Tibial nerve (tissue), 4 donors: ENCODE results near the gene TRAF7. TPM values are rescaled to one million over a fixed set of nuclear protein-coding genes. Genes with fewer than 3 reads are reported as not detected.
A peak's percentile ranks its signal among the peaks of the same experiment; 100 is the strongest.

Experiments
- DNase-seq, 2 donors: peaks; one replicate each; pipeline ENCODE4 v3.0.0-alpha.2; 2019; ENCODE audit warnings: low spot score in 2 of 2
- H3K27ac ChIP-seq, 4 donors: fragments of 200-600 bp; sonication (generic) in 3 of 4; one replicate each; pipeline ENCODE4 v1.5.1; 2017 to 2019; ENCODE audit warnings: mild to moderate bottlenecking in 1 of 4
- H3K27me3 ChIP-seq, 2 donors: fragments of 200-600 bp; sonication (generic) in 1 of 2; one replicate each; pipeline versions ENCODE4 v1.5.1 to v1.6.0; 2017 to 2019
- H3K36me3 ChIP-seq, 3 donors: fragments of 200-600 bp; sonication (generic); one replicate each; pipeline ENCODE4 v1.5.1; 2018 to 2019
- H3K4me1 ChIP-seq, 4 donors: fragments of 200-600 bp; sonication (generic) in 3 of 4; one replicate each; pipeline ENCODE4 v1.5.1; 2017 to 2019
- H3K4me3 ChIP-seq, 4 donors: fragments of 200-600 bp; sonication (generic) in 3 of 4; one replicate each; pipeline ENCODE4 v1.5.1; 2017 to 2019; ENCODE audit warnings: mild to moderate bottlenecking in 1 of 4, moderate library complexity in 1 of 4
- H3K9me3 ChIP-seq, 4 donors: fragments of 200-600 bp; sonication (generic) in 3 of 4; one replicate each; pipeline ENCODE4 v1.5.1; 2017 to 2019
- CTCF ChIP-seq, 5 experiments: fragments of 200-600 bp in 3 of 5; fragments of 450-650 bp in 2 of 5; sonication (generic) in 3 of 5; IDR thresholded peaks; one replicate each; pipeline ENCODE4 v1.5.1; 2016 to 2019; ENCODE audit warnings: antibody characterized with exemption in 5 of 5, mild to moderate bottlenecking in 3 of 5, moderate library complexity in 2 of 5
- EP300 ChIP-seq, 2 donors: sonication (generic); formaldehyde crosslinking; IDR thresholded peaks; one replicate each; pipeline ENCODE4 v1.6.1; 2017; ENCODE audit warnings: antibody characterized with exemption in 2 of 2, mild to moderate bottlenecking in 1 of 2
- POLR2A ChIP-seq, 2 donors: fragments of 450-650 bp; IDR thresholded peaks; one replicate each; pipeline ENCODE4 v1.6.1; 2017; ENCODE audit warnings: antibody characterized with exemption in 2 of 2, mild to moderate bottlenecking in 2 of 2, moderate library complexity in 2 of 2
- WGBS, 2 donors: methylation state at CpG; one replicate each; pipeline ENCODE4 v1.1.5; 2018; 5-methylcytosine and 5-hydroxymethylcytosine counted together
- total RNA-seq, 4 donors: library from RNA; depleted of rRNA; stranded (reverse); fragments of >200 nt; gene quantifications; one replicate each; pipeline ENCODE4 v1.1.0, GENCODE V29; 2016

Gene TRAF7
- total RNA-seq, 4 donors from 2014 or later, result 29.1 to 53.7 (median 38.4) TPM

- no peak overlapping the region for H3K27ac ChIP-seq
- 64 to 72% methylated on average over 11 to 23 of the region's 24 CpGs for WGBS, 2 donors
- H3K4me1 ChIP-seq, result peaks cover 0 to 18% (median 6%) of the 10 kb centered on the region in 4 donors
- TF ChIP-seq EP300 (IDR thresholded peaks at IDR 0.05) (no peak), POLR2A (IDR thresholded peaks at IDR 0.05) (no peak), CTCF (IDR thresholded peaks at IDR 0.05) (no peak)
- H3K4me3 ChIP-seq, result no peak overlapping the region
- no peaks in the 10 kb centered on the region for H3K9me3 ChIP-seq
- no peak for DNase-seq
- H3K36me3 ChIP-seq, result no peaks in the 10 kb centered on the region
- H3K27me3 ChIP-seq, result peaks cover 0 to 18% of the 10 kb centered on the region in 2 donors
Measured at GRCh38 chr16:2190002-2190658, 34.5 kb downstream of the TRAF7 start.

GRCh38 chr16:2190659-2191445 is 35.3 kb downstream of the TRAF7 start:
- WGBS, 2 donors, result 40 to 42% methylated on average over 17 to 21 of the region's 25 CpGs
- Histone ChIP-seq H3K27me3 (peaks cover 0 to 26% of the 10 kb centered on the region in 2 donors), H3K4me3 (no peak overlapping the region), H3K27ac (peak overlapping the region in 2 of 4 donors; percentile 16 to 25), H3K36me3 (no peaks in the 10 kb centered on the region), H3K9me3 (no peaks in the 10 kb centered on the region), H3K4me1 (peaks cover 0 to 26% (median 12%) of the 10 kb centered on the region in 4 donors)
- no peak for DNase-seq
- TF ChIP-seq POLR2A (IDR thresholded peaks at IDR 0.05) (no peak), CTCF (IDR thresholded peaks at IDR 0.05) (no peak), EP300 (IDR thresholded peaks at IDR 0.05) (no peak)

GRCh38 chr16:2191446-2191706 is 35.8 kb downstream of the TRAF7 start:
- DNase-seq, result no peak
- no peaks in the 10 kb centered on the region for H3K36me3 ChIP-seq
- no peak for TF ChIP-seq EP300 (IDR thresholded peaks at IDR 0.05)
- TF ChIP-seq CTCF (IDR thresholded peaks at IDR 0.05), result no peak
- TF ChIP-seq POLR2A (IDR thresholded peaks at IDR 0.05), result no peak
- H3K9me3 ChIP-seq, result no peaks in the 10 kb centered on the region
- 38 to 60% methylated on average over 11 of the region's 11 CpGs for WGBS, 2 donors
- no peak overlapping the region for H3K4me3 ChIP-seq
- H3K4me1 ChIP-seq, result peaks cover 0 to 30% (median 13%) of the 10 kb centered on the region in 4 donors
- peaks cover 0 to 27% of the 10 kb centered on the region in 2 donors for H3K27me3 ChIP-seq
- no peak overlapping the region for H3K27ac ChIP-seq

- TF ChIP-seq EP300 (IDR thresholded peaks at IDR 0.05) (no peak), POLR2A (IDR thresholded peaks at IDR 0.05) (no peak), CTCF (IDR thresholded peaks at IDR 0.05) (no peak)
- peaks cover 0 to 37% (median 13%) of the 10 kb centered on the region in 4 donors for H3K4me1 ChIP-seq
- 66 to 73% methylated on average over 13 to 14 of the region's 16 CpGs for WGBS, 2 donors
- H3K4me3 ChIP-seq, result no peak overlapping the region
- H3K36me3 ChIP-seq, result no peaks in the 10 kb centered on the region
- H3K27ac ChIP-seq, result no peak overlapping the region
- H3K9me3 ChIP-seq, result no peaks in the 10 kb centered on the region
- no peak for DNase-seq
- peaks cover 0 to 45% of the 10 kb centered on the region in 2 donors for H3K27me3 ChIP-seq
Measured at GRCh38 chr16:2194166-2194834, 38.7 kb downstream of the TRAF7 start.
